SJCRH30 (cell line): Measurements from ENCODE around the gene ASNS. TPM values are rescaled to one million over a fixed set of nuclear protein-coding genes. Genes with fewer than 3 reads are reported as not detected.

Experiments used
- total RNA-seq: library from RNA; depleted of rRNA; stranded (reverse); fragments of >200 nt; shearing (Covaris generic); gene quantifications from 2 replicates; pipeline ENCODE4 v1.2.3, GENCODE V29; 2014; rRNA removed

Gene ASNS
- total RNA-seq, 1 experiment from 2014 or later: 19.8 TPM

Other genes starting within 250 kb of the ASNS start
- gene TAC1, start 140.3 kb downstream of the ASNS start, total RNA-seq: not detected in 2 replicates
- gene OCM2, start 117.8 kb upstream of the ASNS start, total RNA-seq: not detected in 2 replicates
- 15.9 and 16.1 TPM in 2 replicates for gene LMTK2, start 234.5 kb upstream of the ASNS start, total RNA-seq